KMS-11 (cell line): Measurements from ENCODE around the gene GSTO1.
A peak's percentile ranks its signal among the peaks of the same experiment; 100 is the strongest.

Experiments used
- H2AFZ ChIP-seq: fragments of 200-600 bp; sonication (generic); 2 replicates; pipeline ENCODE4 v1.6.1; 2016; ENCODE audit warnings: antibody characterized with exemption, mixed run types, low read depth
- H3K27ac ChIP-seq: fragments of 200-600 bp; sonication (generic); 2 replicates; pipeline ENCODE4 v1.6.1; 2016; ENCODE audit warnings: mild to moderate bottlenecking, mixed run types
- H3K27me3 ChIP-seq: fragments of 200-600 bp; sonication (generic); 2 replicates; pipeline ENCODE4 v1.6.1; 2017; ENCODE audit warnings: mild to moderate bottlenecking, low read depth, mixed run types, moderate library complexity; ENCODE audit not compliant: insufficient read depth
- H3K36me3 ChIP-seq: fragments of 200-600 bp; sonication (generic); 2 replicates; pipeline ENCODE4 v1.6.1; 2017; ENCODE audit warnings: mild to moderate bottlenecking, mixed run types; ENCODE audit not compliant: insufficient read depth
- H3K4me1 ChIP-seq: fragments of 200-600 bp; sonication (generic); 2 replicates; pipeline ENCODE4 v1.6.1; 2016; ENCODE audit warnings: mild to moderate bottlenecking, low read depth, mixed run types; ENCODE audit not compliant: poor library complexity, severe bottlenecking
- H3K4me2 ChIP-seq: fragments of 200-600 bp; sonication (generic); 2 replicates; pipeline ENCODE4 v1.7.0; 2016; ENCODE audit warnings: mild to moderate bottlenecking, mixed run types
- H3K4me3 ChIP-seq: fragments of 200-600 bp; sonication (generic); IDR thresholded peaks from 2 replicates; pipeline ENCODE4 v1.6.1; 2017; ENCODE audit warnings: low read depth, low read length, mixed read lengths; ENCODE audit not compliant: insufficient read depth
- H3K79me2 ChIP-seq: fragments of 200-600 bp; sonication (generic); 2 replicates; pipeline ENCODE4 v1.6.1; 2016; ENCODE audit warnings: low read depth, mixed run types; ENCODE audit not compliant: insufficient read depth
- H3K9ac ChIP-seq: fragments of 200-600 bp; sonication (generic); 2 replicates; pipeline ENCODE4 v1.6.1; 2016; ENCODE audit warnings: mild to moderate bottlenecking, mixed run types
- H4K20me1 ChIP-seq: fragments of 200-600 bp; sonication (generic); 2 replicates; pipeline ENCODE4 v1.6.1; 2016; ENCODE audit warnings: mild to moderate bottlenecking, mixed run types; ENCODE audit not compliant: insufficient read depth
- CTCF ChIP-seq: fragments of 200-600 bp; sonication (generic); conservative IDR thresholded peaks from 2 replicates; pipeline ENCODE4 v1.6.1; 2017; ENCODE audit warnings: low read depth, mild to moderate bottlenecking, antibody characterized with exemption, low read length, moderate library complexity, mixed read lengths

GSTO1 gene

GRCh38 chr10:104254493-104255310 lies at the start of gene GSTO1:
Gene GSTO1 (plus strand): TSS chr10:104254892. CDS start chr10:104254929, 37 bp downstream.
- TF ChIP-seq CTCF, result no peak
- H4K20me1 ChIP-seq, result no peaks in the 10 kb centered on the region
- peak within 1 kb of the TSS; percentile 98 for H2AFZ ChIP-seq
- peak within 1 kb of the TSS; percentile 93 for H3K9ac ChIP-seq
- no peaks in the 10 kb centered on the region for H3K36me3 ChIP-seq
- peak within 1 kb of the TSS; percentile 71 for H3K27ac ChIP-seq
- no peaks in the 10 kb centered on the region for H3K27me3 ChIP-seq
- H3K79me2 ChIP-seq, result peaks cover 20% of the 10 kb centered on the region; the same call in 1 of the 2 replicates
- peak within 1 kb of the TSS; percentile 92 for H3K4me2 ChIP-seq
- peaks cover 25% of the 10 kb centered on the region for H3K4me1 ChIP-seq
- peak within 1 kb of the TSS; percentile 41 for H3K4me3 ChIP-seq

DNA sequence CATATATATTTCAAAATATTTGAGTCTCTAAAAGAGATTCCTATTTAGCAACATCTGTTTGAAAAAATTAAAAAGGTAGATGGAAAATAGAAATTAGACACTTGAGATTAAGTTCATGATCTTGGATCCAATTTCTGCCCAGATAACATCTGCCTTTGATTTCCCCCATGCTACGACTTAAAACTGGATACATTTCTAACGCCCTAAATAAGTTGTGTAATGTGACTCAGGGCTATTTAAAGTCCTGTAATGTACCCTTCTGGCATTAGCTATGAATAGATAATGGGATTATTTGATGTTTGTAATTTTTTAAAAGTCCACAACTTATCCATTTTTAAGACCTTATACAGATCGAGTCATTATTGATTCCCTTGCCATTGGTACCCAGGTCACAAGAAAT lies 46.0 kb upstream of the GSTO1 start:
- no peak overlapping the region for H3K4me2 ChIP-seq
- no peak overlapping the region for H3K9ac ChIP-seq
- no peaks in the 10 kb centered on the region for H3K4me1 ChIP-seq
- H3K27me3 ChIP-seq, result no peaks in the 10 kb centered on the region
- TF ChIP-seq CTCF, result no peak
- H3K36me3 ChIP-seq, result no peaks in the 10 kb centered on the region
- H2AFZ ChIP-seq, result no peak overlapping the region
- H3K4me3 ChIP-seq, result no peak overlapping the region
- H4K20me1 ChIP-seq, result no peaks in the 10 kb centered on the region
- no peaks in the 10 kb centered on the region for H3K79me2 ChIP-seq
- no peak overlapping the region for H3K27ac ChIP-seq

- H2AFZ ChIP-seq, result no peak overlapping the region
- H4K20me1 ChIP-seq, result no peaks in the 10 kb centered on the region
- no peak overlapping the region for H3K9ac ChIP-seq
- H3K4me2 ChIP-seq, result no peak overlapping the region
- peak; percentile 69 for TF ChIP-seq CTCF
- H3K27me3 ChIP-seq, result no peaks in the 10 kb centered on the region
- H3K27ac ChIP-seq, result no peak overlapping the region
- H3K4me3 ChIP-seq, result no peak overlapping the region
- H3K36me3 ChIP-seq, result no peaks in the 10 kb centered on the region
- no peaks in the 10 kb centered on the region for H3K4me1 ChIP-seq
- H3K79me2 ChIP-seq, result no peaks in the 10 kb centered on the region
Measured at GRCh38 chr10:104209575-104210198, 45.0 kb upstream of the GSTO1 start.

DNA sequence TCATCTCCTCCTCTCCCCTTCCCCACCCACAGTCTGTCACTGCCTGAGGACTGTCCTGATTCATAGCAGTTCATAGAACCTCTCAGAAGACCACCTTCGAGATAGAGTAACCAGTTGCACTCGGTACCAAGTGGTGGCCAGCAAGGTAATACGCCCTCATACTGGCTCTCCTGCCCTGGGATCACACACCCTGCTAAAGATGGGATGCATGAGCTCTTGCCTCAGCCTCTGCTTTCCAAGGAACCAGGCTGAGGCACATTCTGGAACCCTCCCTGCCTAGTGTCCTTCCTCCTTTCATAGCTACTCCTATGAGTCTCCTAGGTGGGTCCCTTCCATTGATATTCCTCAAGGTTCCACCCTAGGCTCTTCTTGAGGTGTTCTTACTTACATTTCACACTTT lies 38.1 kb upstream of the GSTO1 start:
- Histone ChIP-seq H3K36me3 (no peaks in the 10 kb centered on the region), H3K4me1 (no peaks in the 10 kb centered on the region), H3K4me2 (no peak overlapping the region), H3K9ac (no peak overlapping the region), H3K27me3 (no peaks in the 10 kb centered on the region), H2AFZ (no peak overlapping the region), H3K27ac (no peak overlapping the region), H4K20me1 (no peaks in the 10 kb centered on the region), H3K4me3 (no peak overlapping the region), H3K79me2 (no peaks in the 10 kb centered on the region)
- TF ChIP-seq CTCF, result no peak
